WERI-Rb-1 (cell line): ENCODE data around the gene CSPG5.

Experiments used
- DNase-seq: peaks from one replicate; pipeline ENCODE4 v3.0.0-alpha.2; 2020
- H3K27ac ChIP-seq: fragments of 250-450 bp; sonication (Bioruptor Pico); 2 replicates; pipeline ENCODE4 v1.5.1; 2020; ENCODE audit warnings: mild to moderate bottlenecking, moderate library complexity
- H3K27me3 ChIP-seq: fragments of 250-450 bp; sonication (Bioruptor Pico); 2 replicates; pipeline ENCODE4 v1.5.1; 2021; ENCODE audit warnings: mild to moderate bottlenecking, low read depth, moderate library complexity; ENCODE audit not compliant: insufficient read depth, severe bottlenecking
- H3K36me3 ChIP-seq: fragments of 250-450 bp; sonication (Bioruptor Pico); 2 replicates; pipeline ENCODE4 v1.5.1; 2020; ENCODE audit warnings: mild to moderate bottlenecking, moderate library complexity
- H3K4me3 ChIP-seq: 2 replicates; pipeline ENCODE4 v1.5.1; 2011; ENCODE audit warnings: low read depth, mild to moderate bottlenecking, control low read depth, low read length
- H3K9me3 ChIP-seq: fragments of 250-450 bp; sonication (Bioruptor Pico); 2 replicates; pipeline ENCODE4 v1.5.1; 2021; ENCODE audit warnings: mild to moderate bottlenecking, moderate library complexity; ENCODE audit not compliant: severe bottlenecking
- TF ChIP-seq, protein P1 (sequence below): IDR thresholded peaks from 2 replicates; pipeline ENCODE4 v1.5.1; 2011; ENCODE audit warnings: low read depth, mild to moderate bottlenecking, control low read depth, inconsistent platforms, low read length

The CSPG5 gene

DNA sequence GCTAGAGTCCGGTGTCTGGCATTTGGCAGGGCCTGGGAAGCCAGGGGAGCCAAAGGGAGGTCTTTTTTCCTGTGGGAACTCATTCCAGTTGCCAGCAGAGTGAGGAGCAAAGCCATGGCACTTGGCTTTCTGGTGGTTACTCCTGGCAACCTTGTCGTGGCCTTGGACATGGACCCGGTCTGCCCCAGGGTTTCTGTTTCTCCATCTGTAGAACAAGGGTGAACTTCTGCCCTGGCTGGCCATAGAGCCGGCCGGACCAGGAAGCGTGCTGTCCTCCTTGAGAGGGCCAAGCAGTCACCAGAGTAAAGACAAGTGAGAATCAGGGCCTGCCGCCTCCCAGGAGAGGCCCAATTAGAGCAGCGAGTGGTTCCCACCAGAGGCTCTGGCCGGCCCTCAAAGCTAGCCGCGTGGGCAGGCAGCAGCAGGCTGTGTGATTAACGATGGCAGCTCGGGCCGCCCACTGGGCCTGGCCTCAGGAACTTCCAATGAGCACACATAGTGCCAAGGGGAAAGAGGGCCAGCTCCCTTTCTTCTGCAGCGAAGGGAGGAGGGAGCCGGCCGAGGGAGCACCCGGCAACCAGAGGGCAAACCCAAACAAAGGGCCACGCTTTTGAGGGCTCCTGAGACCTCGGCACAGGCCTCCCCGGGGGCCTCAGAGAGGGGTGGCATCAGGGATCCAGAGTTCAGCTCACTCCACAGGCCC, 36.0 kb downstream of the CSPG5 start:
- no peaks in the 10 kb centered on the region for H3K36me3 ChIP-seq
- H3K27ac ChIP-seq: no peak overlapping the region
- TF ChIP-seq, protein P1, sequence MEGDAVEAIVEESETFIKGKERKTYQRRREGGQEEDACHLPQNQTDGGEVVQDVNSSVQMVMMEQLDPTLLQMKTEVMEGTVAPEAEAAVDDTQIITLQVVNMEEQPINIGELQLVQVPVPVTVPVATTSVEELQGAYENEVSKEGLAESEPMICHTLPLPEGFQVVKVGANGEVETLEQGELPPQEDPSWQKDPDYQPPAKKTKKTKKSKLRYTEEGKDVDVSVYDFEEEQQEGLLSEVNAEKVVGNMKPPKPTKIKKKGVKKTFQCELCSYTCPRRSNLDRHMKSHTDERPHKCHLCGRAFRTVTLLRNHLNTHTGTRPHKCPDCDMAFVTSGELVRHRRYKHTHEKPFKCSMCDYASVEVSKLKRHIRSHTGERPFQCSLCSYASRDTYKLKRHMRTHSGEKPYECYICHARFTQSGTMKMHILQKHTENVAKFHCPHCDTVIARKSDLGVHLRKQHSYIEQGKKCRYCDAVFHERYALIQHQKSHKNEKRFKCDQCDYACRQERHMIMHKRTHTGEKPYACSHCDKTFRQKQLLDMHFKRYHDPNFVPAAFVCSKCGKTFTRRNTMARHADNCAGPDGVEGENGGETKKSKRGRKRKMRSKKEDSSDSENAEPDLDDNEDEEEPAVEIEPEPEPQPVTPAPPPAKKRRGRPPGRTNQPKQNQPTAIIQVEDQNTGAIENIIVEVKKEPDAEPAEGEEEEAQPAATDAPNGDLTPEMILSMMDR: no peak
- no peak for DNase-seq
- no peaks in the 10 kb centered on the region for H3K9me3 ChIP-seq
- no peak overlapping the region for H3K4me3 ChIP-seq
- H3K27me3 ChIP-seq: no peaks in the 10 kb centered on the region

DNA sequence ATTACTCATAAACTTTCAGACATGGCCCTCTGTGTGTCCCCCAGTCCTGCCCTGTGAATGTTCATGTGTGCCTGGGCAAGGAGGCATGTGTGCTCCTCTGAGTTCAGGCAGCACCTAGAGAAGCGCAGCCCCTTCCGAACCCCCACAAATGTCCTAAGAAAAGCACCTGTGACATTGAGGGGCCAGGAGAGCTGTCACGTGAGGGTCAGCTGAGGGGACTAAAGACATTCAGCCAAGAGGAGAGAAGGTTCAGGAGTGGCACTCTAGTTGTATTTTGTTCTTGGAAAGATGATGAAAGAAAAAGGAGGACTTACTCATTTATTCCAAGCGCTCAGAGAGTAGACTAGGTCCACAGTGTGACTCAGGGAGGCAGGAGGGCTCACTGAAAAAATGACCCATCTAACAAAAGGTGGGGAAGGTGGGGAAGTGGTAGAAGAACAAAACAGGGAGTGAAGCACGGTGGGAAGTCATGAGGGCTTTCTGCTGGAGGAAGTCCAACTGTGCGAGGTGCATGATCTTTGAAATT, 37.0 kb downstream of the CSPG5 start:
- Histone ChIP-seq H3K36me3 (no peaks in the 10 kb centered on the region), H3K27me3 (no peaks in the 10 kb centered on the region), H3K9me3 (no peaks in the 10 kb centered on the region), H3K27ac (no peak overlapping the region), H3K4me3 (no peak overlapping the region)
- TF ChIP-seq, protein P1: no peak
- DNase-seq: no peak

DNA sequence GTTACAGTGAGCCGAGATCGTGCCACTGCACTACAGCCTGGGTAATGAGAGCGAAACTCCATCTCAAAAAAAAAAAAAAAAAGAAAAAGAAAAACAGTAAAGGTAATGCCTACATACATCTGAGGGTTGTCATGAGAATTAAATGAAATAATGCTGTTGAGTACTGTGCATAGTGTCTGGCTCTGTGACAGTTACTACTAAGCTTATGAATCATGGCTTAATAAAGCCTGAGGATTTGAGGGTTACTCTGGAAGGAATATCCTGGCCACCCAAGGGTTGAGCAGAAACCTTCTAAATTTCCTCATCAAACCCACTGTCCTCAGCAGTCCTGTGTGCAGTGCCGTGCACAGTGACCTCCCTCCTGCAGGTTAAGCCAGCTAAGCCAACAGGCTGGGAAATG, 38.4 kb downstream of the CSPG5 start:
- TF ChIP-seq, protein P1: no peak
- Histone ChIP-seq H3K27me3 (no peaks in the 10 kb centered on the region), H3K9me3 (no peaks in the 10 kb centered on the region), H3K4me3 (no peak overlapping the region), H3K36me3 (no peaks in the 10 kb centered on the region), H3K27ac (no peak overlapping the region)
- DNase-seq: peak; percentile 20

DNA sequence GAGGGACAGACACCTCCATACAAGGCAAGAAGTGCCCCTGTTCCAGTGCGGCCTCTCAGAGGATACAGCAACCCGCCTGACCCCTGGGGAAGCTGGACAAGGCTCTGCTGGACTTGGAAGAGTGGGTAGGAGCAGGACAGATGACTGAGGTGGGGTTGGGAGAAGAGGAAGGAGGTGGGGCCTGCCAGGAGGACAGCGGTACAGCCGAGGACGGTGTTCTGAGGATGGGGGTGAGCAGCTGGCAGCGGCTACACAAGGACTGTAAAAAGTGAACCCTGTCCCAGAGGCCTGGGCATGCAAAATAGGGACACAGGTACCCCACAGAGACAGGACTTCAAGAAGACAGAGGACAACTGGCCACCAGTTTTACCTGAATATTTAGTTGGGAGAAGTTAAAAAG, 41.7 kb downstream of the CSPG5 start:
- H3K27ac ChIP-seq: peak overlapping the region; percentile 28
- no peaks in the 10 kb centered on the region for H3K27me3 ChIP-seq
- TF ChIP-seq, protein P1: no peak
- no peaks in the 10 kb centered on the region for H3K9me3 ChIP-seq
- no peak overlapping the region for H3K4me3 ChIP-seq
- DNase-seq: no peak
- H3K36me3 ChIP-seq: no peaks in the 10 kb centered on the region

DNA sequence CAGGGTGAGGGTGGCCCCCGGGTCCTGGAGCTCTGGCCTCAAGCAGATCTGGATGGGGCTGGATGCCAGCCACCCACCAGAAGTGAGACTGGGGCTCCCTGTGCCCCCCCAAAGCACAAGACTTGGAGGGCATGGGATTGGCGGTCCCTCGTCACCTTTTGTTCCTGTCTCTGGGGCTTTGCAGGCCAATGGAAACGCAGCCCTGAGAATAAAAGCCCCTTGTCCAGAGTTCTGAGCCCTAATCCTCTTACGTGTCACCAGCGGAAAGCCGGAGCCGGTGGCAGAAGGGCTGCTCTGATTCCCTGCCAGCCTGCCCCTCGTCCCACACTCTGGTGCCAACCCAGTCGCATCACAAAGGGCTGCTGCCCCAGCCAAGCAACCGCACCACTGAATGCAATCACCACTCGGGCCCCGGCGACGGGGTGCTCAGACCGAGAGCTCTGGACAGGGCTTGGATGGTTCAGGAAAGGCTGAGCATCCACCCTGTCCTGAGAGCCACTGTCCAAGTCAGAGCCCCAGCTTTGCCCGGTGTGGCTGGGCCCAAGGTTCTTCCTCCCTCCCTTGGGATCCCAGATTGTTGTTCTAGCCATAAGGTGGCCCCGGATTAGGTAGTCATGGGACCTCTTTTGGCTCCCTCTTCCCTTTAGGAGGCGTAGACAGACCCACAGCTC, 42.3 kb downstream of the CSPG5 start:
- TF ChIP-seq, protein P1: no peak
- H3K4me3 ChIP-seq: no peak overlapping the region
- no peaks in the 10 kb centered on the region for H3K27me3 ChIP-seq
- H3K36me3 ChIP-seq: no peaks in the 10 kb centered on the region
- DNase-seq: peak; percentile 68
- H3K9me3 ChIP-seq: no peaks in the 10 kb centered on the region
- H3K27ac ChIP-seq: peak overlapping the region; percentile 62
